Measurements from ENCODE around the gene ZNF496. TPM values are rescaled to one million over a fixed set of nuclear protein-coding genes. Genes with fewer than 3 reads are reported as not detected.

ZNF496 gene
- total RNA-seq, 1 experiment from 2014 or later: 21.4 TPM

DNA sequence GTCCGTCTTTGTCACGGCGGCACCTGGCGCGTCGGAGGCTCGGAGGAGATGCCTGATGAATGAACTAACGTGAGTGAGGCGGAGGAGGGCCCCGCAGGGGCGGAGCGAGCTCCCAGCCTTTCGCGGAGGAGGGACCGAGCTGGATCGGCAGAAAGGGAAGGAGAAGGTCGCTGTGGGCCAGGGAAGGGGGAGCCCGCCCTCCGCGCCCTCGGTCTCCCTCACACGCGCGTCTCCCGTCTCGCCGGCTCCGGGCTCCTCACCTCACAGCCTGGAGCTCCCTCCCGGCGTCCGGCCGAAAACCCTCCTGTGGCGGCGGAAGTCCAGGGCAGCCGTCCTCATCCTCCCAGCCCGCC, 519 bp downstream of the ZNF496 start:
- intact Hi-C loops (cut with micrococcal nuclease; ENCODE audit: unreplicated experiment): loop anchor here (10.0 kb wide), 1 partner anchor 116 kb away; no protein-coding TSS in a partner anchor
- in situ Hi-C loops (cut with HindIII; ENCODE audit: low pct_unique_long_range_greater_than_20kb, low sequenced_read_pairs): no loop called here
- ChIA-PET POLR2A (interaction anchor here (0.7 kb wide), 1 partner anchor 150 kb away, joined by 3 read pairs; no protein-coding TSS in a partner anchor), CTCF (interaction anchor here (0.7 kb wide), 1 partner anchor 1228 kb away, joined by 3 read pairs; no protein-coding TSS in a partner anchor)
- DNase-seq (ENCODE audit: low read depth, low spot score) (no peak), ATAC-seq (peak; percentile 86)
- peak overlapping the region; percentile 81 for H3K27ac ChIP-seq (ENCODE audit: low read length)
- H3K4me3 ChIP-seq (ENCODE audit: low read depth in 2 of 2, low read length in 2 of 2): peak overlapping the region; percentile 65 to 91
- no peaks in the 10 kb centered on the region for H3K27me3 ChIP-seq (ENCODE audit: control insufficient read depth, insufficient read depth, low read length)
- no peak for TF ChIP-seq TCF7L2 (IDR thresholded peaks at IDR 0.05; ENCODE audit: low read depth, low read length)
- TF ChIP-seq SIN3A (IDR thresholded peaks at IDR 0.05; ENCODE audit: borderline replicate concordance, insufficient read depth, low read depth, low read length): 0 out of 2 replicates have a peak, but pooled peaks have one; percentile 40
- TF ChIP-seq POLR2AphosphoS5 (IDR thresholded peaks at IDR 0.05; ENCODE audit: low read depth, low read length): no peak; the same call in 1 of the 2 replicates
- TF ChIP-seq, protein P1, sequence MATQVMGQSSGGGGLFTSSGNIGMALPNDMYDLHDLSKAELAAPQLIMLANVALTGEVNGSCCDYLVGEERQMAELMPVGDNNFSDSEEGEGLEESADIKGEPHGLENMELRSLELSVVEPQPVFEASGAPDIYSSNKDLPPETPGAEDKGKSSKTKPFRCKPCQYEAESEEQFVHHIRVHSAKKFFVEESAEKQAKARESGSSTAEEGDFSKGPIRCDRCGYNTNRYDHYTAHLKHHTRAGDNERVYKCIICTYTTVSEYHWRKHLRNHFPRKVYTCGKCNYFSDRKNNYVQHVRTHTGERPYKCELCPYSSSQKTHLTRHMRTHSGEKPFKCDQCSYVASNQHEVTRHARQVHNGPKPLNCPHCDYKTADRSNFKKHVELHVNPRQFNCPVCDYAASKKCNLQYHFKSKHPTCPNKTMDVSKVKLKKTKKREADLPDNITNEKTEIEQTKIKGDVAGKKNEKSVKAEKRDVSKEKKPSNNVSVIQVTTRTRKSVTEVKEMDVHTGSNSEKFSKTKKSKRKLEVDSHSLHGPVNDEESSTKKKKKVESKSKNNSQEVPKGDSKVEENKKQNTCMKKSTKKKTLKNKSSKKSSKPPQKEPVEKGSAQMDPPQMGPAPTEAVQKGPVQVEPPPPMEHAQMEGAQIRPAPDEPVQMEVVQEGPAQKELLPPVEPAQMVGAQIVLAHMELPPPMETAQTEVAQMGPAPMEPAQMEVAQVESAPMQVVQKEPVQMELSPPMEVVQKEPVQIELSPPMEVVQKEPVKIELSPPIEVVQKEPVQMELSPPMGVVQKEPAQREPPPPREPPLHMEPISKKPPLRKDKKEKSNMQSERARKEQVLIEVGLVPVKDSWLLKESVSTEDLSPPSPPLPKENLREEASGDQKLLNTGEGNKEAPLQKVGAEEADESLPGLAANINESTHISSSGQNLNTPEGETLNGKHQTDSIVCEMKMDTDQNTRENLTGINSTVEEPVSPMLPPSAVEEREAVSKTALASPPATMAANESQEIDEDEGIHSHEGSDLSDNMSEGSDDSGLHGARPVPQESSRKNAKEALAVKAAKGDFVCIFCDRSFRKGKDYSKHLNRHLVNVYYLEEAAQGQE (IDR thresholded peaks at IDR 0.05; ENCODE audit: insufficient read depth in 1 of 2, low read depth in 2 of 2, low read length in 1 of 2): no peak
- no peak for TF ChIP-seq CTCF (IDR thresholded peaks at IDR 0.05)
- no peaks in the 10 kb centered on the region for H3K9me3 ChIP-seq (ENCODE audit: control insufficient read depth, insufficient read depth, low read depth, low read length)
- peaks cover 12% of the 10 kb centered on the region for H3K4me1 ChIP-seq (ENCODE audit: control insufficient read depth, insufficient read depth, low read length)
- BruUV-seq (replicated peaks): no TSS peak
- peaks cover 6% of the 10 kb centered on the region for H3K36me3 ChIP-seq (ENCODE audit: control insufficient read depth, insufficient read depth, low read length)

GRCh38 chr1:247330548-247331171, 1.0 kb downstream of the ZNF496 start:
- Histone ChIP-seq H3K27me3 (ENCODE audit: control insufficient read depth, insufficient read depth, low read length) (no peaks in the 10 kb centered on the region), H3K4me1 (ENCODE audit: control insufficient read depth, insufficient read depth, low read length) (peaks cover 12% of the 10 kb centered on the region), H3K9me3 (ENCODE audit: control insufficient read depth, insufficient read depth, low read depth, low read length) (no peaks in the 10 kb centered on the region), H3K36me3 (ENCODE audit: control insufficient read depth, insufficient read depth, low read length) (peaks cover 6% of the 10 kb centered on the region), H3K27ac (ENCODE audit: low read length) (peak overlapping the region; percentile 81), H3K4me3 (ENCODE audit: low read depth in 2 of 2, low read length in 2 of 2) (peak overlapping the region; percentile 65 to 91)
- CTCF ChIA-PET: interaction anchor here (0.7 kb wide), 1 partner anchor 1227 kb away, joined by 3 read pairs; no protein-coding TSS in a partner anchor
- TSS peak; percentile 49 for BruUV-seq (replicated peaks)
- no peak for DNase-seq (ENCODE audit: low read depth, low spot score)
- intact Hi-C loops (cut with micrococcal nuclease; ENCODE audit: unreplicated experiment): loop anchor here (10.0 kb wide), 1 partner anchor 116 kb away; no protein-coding TSS in a partner anchor
- TF ChIP-seq TCF7L2 (IDR thresholded peaks at IDR 0.05; ENCODE audit: low read depth, low read length) (no peak), POLR2AphosphoS5 (IDR thresholded peaks at IDR 0.05; ENCODE audit: low read depth, low read length) (no peak), CTCF (IDR thresholded peaks at IDR 0.05) (no peak), SIN3A (IDR thresholded peaks at IDR 0.05; ENCODE audit: borderline replicate concordance, insufficient read depth, low read depth, low read length) (no peak)
- TF ChIP-seq, protein P1 (IDR thresholded peaks at IDR 0.05; ENCODE audit: insufficient read depth in 1 of 2, low read depth in 2 of 2, low read length in 1 of 2): no peak
- in situ Hi-C loops (cut with HindIII; ENCODE audit: low pct_unique_long_range_greater_than_20kb, low sequenced_read_pairs): no loop called here
- ATAC-seq: peak; percentile 37
- POLR2A ChIA-PET: interaction anchor here (0.7 kb wide), 1 partner anchor 149 kb away, joined by 3 read pairs; no protein-coding TSS in a partner anchor
